ENCODE measurements around the gene SERPINA1. TPM values are rescaled to one million over a fixed set of nuclear protein-coding genes. Genes with fewer than 3 reads are reported as not detected.

Gene SERPINA1
- polyA plus RNA-seq, 1 experiment = 1.7 TPM

- ChIA-PET POLR2A (no interaction called here), CTCF (interaction anchor here (0.9 to 1.2 kb wide), 3 partner anchors 13 to 40 kb away, joined by 3 read pairs; no protein-coding TSS in a partner anchor)
- H3K9me3 ChIP-seq (ENCODE audit: control insufficient read depth, insufficient read depth, low read length) = no peaks in the 10 kb centered on the region
- H3K27ac ChIP-seq (ENCODE audit: low read depth, low read length) = no peak overlapping the region
- no peak for DNase-seq (ENCODE audit: low read depth, low spot score)
- TF ChIP-seq CTCF (IDR thresholded peaks at IDR 0.05; ENCODE audit: low read depth, low read length) = no peak
- H3K27me3 ChIP-seq (ENCODE audit: control insufficient read depth, insufficient read depth, low read length) = no peaks in the 10 kb centered on the region
- no peak overlapping the region for H3K4me3 ChIP-seq (ENCODE audit: low read depth, low read length)
Measured at GRCh38 chr14:94394581-94395207, 6.3 kb upstream of the SERPINA1 start.

GRCh38 chr14:94394025-94394493, 5.7 kb upstream of the SERPINA1 start:
- Histone ChIP-seq H3K27me3 (ENCODE audit: control insufficient read depth, insufficient read depth, low read length) (no peaks in the 10 kb centered on the region), H3K27ac (ENCODE audit: low read depth, low read length) (no peak overlapping the region), H3K9me3 (ENCODE audit: control insufficient read depth, insufficient read depth, low read length) (no peaks in the 10 kb centered on the region), H3K4me3 (ENCODE audit: low read depth, low read length) (no peak overlapping the region)
- no peak for DNase-seq (ENCODE audit: low read depth, low spot score)
- ChIA-PET POLR2A (no interaction called here), CTCF (interaction anchor here (1.2 kb wide), 1 partner anchor 13 kb away, joined by 3 read pairs; no protein-coding TSS in a partner anchor)
- no peak for TF ChIP-seq CTCF (IDR thresholded peaks at IDR 0.05; ENCODE audit: low read depth, low read length)

GRCh38 chr14:94393474-94393873, 5.1 kb upstream of the SERPINA1 start:
- no peaks in the 10 kb centered on the region for H3K9me3 ChIP-seq (ENCODE audit: control insufficient read depth, insufficient read depth, low read length)
- H3K27ac ChIP-seq (ENCODE audit: low read depth, low read length) = no peak overlapping the region
- POLR2A ChIA-PET = no interaction called here
- DNase-seq (ENCODE audit: low read depth, low spot score) = no peak
- CTCF ChIA-PET = interaction anchor here (0.5 to 1.6 kb wide), 3 partner anchors 40 to 255 kb away, joined by 3 to 4 read pairs (median 4); no protein-coding TSS in a partner anchor
- TF ChIP-seq CTCF (IDR thresholded peaks at IDR 0.05; ENCODE audit: low read depth, low read length) = no peak
- H3K4me3 ChIP-seq (ENCODE audit: low read depth, low read length) = no peak overlapping the region
- H3K27me3 ChIP-seq (ENCODE audit: control insufficient read depth, insufficient read depth, low read length) = no peaks in the 10 kb centered on the region

- Histone ChIP-seq H3K4me3 (ENCODE audit: low read depth, low read length) (no peak overlapping the region), H3K9me3 (ENCODE audit: control insufficient read depth, insufficient read depth, low read length) (no peaks in the 10 kb centered on the region), H3K27me3 (ENCODE audit: control insufficient read depth, insufficient read depth, low read length) (no peaks in the 10 kb centered on the region), H3K27ac (ENCODE audit: low read depth, low read length) (no peak overlapping the region)
- CTCF ChIA-PET = interaction anchor here (1.6 kb wide), 2 partner anchors 41 to 94 kb away, joined by 4 read pairs; no protein-coding TSS in a partner anchor
- no peak for TF ChIP-seq CTCF (IDR thresholded peaks at IDR 0.05; ENCODE audit: low read depth, low read length)
- POLR2A ChIA-PET = interaction anchor here (0.7 kb wide), 1 partner anchor 62 kb away, joined by 6 read pairs; no protein-coding TSS in a partner anchor
- DNase-seq (ENCODE audit: low read depth, low spot score) = no peak
Measured at GRCh38 chr14:94392510-94392935, 4.1 kb upstream of the SERPINA1 start.

- ChIA-PET CTCF (interaction anchor here (1.9 kb wide), 1 partner anchor 95 kb away, joined by 7 read pairs; no protein-coding TSS in a partner anchor), POLR2A (no interaction called here)
- DNase-seq (ENCODE audit: low read depth, low spot score) = no peak
- no peak for TF ChIP-seq CTCF (IDR thresholded peaks at IDR 0.05; ENCODE audit: low read depth, low read length)
- Histone ChIP-seq H3K27ac (ENCODE audit: low read depth, low read length) (no peak overlapping the region), H3K9me3 (ENCODE audit: control insufficient read depth, insufficient read depth, low read length) (no peaks in the 10 kb centered on the region), H3K4me3 (ENCODE audit: low read depth, low read length) (no peak overlapping the region), H3K27me3 (ENCODE audit: control insufficient read depth, insufficient read depth, low read length) (no peaks in the 10 kb centered on the region)
Measured at GRCh38 chr14:94391281-94391975, 3.0 kb upstream of the SERPINA1 start.
